SK-N-DZ (cell line): ENCODE results near the gene FRY. TPM values are rescaled to one million over a fixed set of nuclear protein-coding genes. Genes with fewer than 3 reads are reported as not detected.
"Not testable (repeated sequence)": the region's sequence is repeated elsewhere in the genome, so short reads cannot be mapped to it uniquely, and the experiment has no call there.

Experiments
- DNase-seq: peaks from one replicate; pipeline ENCODE4 v3.0.0-alpha.2; 2015; ENCODE audit warnings: low spot score
- polyA plus RNA-seq, 2 experiments: library from polyadenylated mRNA; depleted of rRNA; stranded (reverse); fragments of >200 nt; gene quantifications; 2 replicates each; pipeline ENCODE4 v1.2.3, GENCODE V29; 2014

The FRY gene
- polyA plus RNA-seq (2014; cell fraction: cytosol; rRNA removed): 3.9 and 5.1 TPM in 2 replicates
- polyA plus RNA-seq (2014; cell fraction: nucleus; rRNA removed): 8.1 and 10.5 TPM in 2 replicates

DNA sequence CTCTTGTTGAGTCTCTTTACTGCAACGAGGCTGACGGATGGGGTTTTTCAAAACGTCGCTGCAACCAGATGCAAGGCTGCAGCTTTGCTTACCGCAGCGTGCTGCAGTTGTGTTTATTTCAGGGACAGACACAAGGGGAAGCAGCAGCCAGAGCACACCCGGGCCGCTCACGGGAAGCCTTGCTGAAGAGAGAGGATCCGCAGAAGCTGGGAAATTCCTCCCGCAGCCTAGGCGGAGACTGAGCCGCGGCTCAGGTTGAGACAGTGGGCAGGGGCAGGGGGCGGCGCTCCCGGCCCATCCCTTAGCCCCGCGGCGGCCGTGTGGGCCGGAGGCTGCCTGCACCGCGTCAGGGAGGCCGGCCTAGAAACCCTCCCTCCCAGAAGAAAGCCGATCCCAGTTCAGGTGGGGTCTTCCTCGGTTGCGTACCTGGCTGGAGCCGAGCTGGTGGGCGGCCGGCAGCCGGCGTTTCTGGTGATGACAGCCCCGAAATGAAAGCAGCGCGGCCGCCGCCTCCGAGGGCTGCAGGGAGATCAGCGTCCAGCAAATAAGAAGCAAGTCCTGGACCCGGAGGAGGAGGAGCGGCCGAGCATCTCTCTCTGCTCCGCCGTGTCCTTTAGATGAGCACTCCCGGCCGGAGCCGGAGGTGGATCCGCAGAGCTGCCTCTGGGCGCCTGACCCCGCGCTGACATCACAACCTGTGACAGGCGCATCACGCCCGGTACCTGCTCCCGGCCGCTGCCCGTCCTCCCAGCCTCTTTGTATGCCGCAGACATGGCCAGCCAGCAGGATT, at the start of gene FRY:
Gene FRY (plus strand): TSS at position 750 of the 790 bp plus-strand sequence. CDS start 22 bp downstream, at position 772.
- peak; percentile 87 for DNase-seq

DNA sequence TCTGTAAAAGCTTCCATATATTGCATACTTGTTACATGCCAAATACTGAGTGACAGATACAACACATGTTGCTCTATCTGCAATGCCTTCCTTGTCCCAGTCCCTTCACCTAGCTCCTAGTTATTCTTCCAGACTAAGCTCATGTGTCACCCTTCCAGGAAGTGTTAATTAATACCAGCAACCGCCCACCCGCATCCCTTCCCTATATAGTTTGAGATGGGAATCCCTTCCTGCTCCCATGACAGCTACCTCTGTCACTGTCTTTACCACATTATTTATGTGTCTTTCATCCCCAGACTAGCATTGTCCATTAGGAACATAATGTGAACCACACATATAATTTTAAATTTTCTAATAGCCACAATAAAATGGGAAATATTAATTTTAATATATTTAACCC, 49.5 kb upstream of the FRY start:
- no peak for DNase-seq

DNA sequence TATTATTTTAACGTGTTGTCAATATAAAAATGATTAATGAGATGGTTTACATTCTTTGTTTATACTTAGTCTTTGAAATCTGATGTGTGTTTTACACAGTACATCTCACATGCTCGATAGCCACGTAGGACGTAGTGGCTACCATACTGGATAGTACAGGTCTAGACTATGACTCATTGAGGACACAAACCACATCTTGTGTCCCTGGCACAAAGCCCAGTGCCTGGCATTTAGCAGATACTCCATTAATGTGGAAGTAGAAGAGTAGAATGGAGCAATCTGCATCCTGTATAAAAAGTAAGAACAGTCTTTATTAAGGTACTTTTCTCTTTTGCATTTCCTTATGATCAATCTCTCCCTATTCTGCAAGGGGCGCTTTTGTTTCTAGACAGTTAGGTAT, 49.0 kb upstream of the FRY start:
- no peak for DNase-seq

DNA sequence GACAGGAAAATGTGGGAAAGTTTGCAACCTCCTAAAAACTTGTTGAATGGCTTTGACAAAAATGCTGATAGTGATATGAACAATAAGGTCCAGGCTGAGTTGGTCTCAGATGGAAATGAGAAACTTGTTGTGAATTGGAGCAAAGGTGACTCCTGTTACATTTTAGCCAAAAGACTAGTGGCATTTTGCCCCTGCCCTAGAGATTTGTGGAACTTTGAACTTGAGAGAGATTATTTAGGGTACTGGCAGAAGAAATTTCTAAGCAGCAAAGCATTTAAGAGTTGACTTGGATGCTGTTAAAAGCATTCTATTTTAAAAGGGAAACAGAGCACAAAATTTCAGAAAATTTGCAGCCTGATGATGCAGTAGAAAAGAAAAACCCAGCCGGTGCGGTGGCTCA, 47.9 kb upstream of the FRY start:
- not testable (repeated sequence) for DNase-seq

DNA sequence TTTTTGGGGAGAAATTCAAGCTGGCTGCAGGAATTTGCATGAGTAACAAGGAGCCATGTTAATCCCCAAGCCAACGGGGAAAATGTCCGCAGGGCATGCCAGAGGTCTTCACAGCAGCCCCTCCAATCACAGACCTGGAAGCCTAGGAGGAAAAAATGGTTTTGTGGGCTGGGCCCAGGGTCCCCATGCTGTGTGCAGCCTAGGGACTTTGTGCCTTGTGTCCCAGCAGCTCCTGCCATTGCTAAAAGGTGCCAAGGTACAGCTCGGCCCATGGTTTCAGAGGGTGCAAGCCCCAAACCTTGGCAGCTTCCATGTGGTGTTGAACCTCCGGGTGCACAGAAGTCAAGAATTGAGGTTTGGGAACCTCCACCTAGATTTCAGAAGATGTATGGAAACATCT, 47.2 kb upstream of the FRY start:
- DNase-seq: not testable (repeated sequence)

DNA sequence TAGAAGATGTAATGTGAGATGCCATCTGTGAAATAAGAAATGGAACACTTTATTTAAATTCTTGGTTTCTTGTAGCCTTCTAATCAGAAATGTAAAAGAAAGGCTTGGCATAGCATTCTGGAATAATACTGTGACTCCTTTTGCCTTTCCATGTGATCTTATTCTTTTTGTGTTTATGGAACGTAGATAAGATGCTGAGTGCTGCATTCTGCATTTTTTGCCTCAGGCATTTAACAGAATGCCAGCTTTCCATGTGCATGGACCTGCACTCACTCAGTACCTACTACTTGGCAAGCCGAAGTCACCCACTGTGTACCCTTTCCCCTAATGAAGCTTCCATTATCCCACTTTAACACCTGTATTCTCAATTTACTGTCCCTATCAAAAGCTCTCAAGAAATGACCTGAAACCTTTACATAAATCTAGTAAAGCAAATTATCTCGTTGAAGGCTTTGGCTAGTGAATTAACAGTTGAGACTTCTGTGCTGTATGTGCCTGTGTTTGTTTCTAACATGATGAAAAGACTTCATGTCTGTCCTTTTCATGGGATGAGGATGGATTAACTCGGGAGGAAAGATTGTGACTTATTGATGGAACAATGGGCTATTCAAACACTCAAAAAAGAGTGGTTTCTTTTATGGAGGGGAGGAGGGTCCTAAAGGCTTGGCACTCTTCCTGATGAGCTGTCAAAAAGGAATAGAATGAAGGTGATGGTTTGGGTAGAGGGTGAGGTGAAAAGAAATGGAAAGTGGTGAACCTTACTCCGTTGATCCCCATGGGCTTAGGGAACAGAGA, 44.7 kb upstream of the FRY start:
- DNase-seq: no peak

DNA sequence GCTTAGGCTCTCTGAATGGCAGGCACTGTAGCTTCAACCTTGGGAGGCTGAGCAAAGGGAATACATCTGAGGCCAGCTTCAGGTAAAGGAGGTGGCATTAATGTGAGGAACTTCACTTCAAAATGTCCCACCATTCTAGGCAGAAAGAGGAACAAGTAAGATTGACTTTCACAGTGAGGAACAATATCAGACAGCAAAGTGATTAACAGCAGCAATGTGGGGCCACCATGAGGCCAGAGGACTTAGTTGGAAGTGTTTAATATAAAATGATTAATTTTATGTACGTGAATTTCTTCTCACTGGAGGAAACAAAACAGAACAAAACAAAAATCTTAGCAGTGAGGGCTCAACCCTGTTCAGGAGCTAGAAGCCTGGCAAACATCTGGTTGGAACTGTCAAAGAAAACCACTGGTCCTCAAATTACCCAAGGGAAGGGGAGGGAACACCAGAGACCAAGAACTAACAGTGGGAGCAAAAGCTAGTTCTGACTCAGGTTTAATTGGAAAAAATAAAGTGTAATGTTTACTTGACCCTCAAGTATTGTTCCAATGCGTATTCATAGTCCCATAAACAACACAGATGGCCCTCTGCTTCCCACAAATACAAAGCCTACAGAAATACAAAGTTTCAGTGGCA, 43.9 kb upstream of the FRY start:
- no peak for DNase-seq

DNA sequence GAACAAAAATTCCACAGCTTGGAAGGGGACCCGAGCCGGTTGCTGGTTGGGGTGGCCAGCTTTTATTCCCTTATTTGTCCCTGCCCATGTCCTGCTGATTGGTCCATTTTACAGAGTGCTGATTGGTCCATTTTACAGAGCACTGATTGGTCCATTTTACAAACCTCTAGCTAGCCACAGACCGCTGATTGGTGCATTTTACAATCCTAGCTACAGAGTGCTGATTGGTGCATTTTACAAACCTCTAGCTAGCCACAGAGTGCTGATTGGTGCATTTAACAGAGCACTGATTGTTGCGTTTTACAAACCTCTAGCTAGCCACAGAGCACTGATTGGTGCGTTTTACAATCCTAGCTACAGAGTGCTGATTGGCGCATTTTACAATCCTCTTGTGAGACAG, 37.2 kb upstream of the FRY start:
- DNase-seq: not testable (repeated sequence)

DNA sequence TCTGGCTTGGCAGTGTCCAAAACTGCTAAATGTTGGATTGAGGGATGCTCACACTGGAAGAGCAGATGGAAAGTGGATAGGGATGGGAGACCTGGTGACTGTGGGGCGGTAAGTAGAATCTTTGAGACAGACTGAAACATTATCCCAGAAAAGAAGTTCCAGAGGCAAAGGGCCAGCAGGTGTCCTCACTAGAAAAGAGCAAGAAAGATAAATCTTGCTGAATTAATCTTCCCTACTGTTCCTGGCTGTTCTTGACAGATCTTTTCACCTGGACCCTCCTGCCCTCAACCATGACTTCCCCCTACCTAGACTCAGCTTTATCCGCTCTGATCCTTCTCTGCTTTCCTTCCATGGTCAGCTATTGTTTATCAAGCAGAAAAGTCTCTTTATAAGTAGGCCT, 35.0 kb upstream of the FRY start:
- no peak for DNase-seq

DNA sequence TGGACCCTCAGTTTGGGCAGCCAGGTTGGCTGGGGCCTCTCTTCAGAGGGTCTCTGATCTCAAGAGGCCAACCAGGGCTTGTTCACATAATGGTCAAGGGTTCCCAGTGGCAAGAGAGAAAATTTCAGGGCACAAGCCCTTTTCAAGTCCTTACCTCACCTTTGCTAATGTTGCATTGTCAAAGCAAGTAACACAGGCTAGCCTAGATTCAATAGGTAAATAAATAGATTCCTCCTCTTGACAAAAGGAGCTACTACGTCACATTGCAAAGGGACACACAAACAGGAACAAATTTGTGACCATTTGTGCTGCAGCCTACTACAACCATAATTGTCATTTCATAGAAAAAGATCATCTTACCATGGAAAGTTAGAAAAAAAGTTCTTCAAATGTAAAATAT, 33.9 kb upstream of the FRY start:
- DNase-seq: no peak

DNA sequence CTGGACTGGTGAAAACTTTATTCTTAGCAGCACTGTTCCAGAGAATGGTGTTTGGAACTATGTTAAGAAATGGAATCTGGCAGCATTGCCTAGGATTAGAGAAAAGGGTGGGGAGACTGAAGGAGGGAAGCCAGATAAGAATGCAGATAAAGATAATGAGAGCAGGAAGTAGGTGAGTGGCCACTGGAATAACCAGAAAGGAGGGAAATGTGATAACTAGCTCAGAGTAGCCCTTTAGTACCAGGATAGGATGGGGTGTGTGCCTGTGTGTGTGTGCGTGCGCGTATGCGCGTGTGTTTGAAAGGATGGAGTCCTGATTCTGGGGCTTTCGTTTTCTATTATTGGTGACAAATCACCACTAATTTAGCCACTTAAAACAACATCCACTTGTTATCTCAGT, 33.4 kb upstream of the FRY start:
- DNase-seq: peak; percentile 23

DNA sequence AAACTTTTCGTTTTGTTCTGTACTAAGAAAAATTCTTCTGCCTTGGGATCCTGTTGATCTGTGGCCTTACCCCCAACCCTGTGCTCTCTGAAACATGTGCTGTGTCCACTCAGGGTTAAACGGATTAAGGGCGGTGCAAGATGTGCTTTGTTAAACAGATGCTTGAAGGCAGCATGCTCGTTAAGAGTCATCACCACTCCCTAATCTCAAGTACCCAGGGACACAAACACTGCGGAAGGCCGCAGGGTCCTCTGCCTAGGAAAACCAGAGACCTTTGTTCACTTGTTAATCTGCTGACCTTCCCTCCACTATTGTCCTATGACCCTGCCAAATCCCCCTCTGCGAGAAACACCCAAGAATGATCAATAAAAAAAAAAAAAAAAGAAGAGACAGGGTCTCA, 30.8 kb upstream of the FRY start:
- DNase-seq: not testable (repeated sequence)

DNA sequence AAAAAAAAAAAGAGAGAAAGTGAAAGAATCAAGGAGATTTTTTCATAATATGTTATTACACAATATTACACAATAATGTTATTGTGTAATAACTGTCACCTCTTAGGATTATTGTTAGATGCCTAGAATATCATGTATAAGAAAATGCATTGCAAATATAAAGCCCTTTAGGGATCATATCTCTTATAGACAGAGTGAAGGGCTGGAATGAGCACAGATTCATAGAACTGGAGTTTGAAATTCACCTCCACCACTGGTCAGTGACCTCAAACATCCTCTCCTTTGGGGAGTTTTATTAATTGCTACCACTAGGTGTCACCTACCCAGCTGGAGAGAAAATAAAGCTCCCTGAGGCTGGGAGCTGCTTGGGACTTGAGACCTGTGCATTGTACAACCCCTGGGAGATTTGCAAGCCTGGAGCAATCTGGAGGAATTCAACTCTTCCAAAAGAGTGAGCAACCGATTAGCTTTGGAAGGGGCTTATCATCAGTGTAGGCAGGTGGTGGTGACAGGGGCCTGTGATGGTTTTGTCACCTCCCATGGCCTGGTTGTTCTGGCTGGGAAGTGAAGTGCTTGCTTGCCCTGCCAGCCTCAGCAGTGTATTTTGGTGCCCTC, 30.3 kb upstream of the FRY start:
- DNase-seq: peak; percentile 29

DNA sequence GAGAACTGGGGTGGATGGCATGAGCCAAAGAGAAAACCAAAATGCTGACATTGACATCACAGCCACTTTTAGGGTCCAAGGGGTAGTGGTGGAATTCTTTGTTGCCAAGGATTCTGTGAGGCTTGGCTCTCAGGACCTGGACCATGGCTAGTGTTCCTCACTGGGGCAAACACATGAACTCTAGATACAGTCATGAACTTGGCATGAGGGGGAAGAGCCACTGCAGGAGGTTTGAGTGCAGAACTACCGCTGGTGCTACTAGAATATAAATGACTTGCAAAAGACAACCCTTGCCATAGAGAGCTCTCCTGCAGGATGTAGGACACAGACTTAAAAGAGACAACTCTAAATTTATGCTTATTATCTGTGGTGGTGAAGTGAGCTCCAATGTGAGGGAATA, 29.8 kb upstream of the FRY start:
- DNase-seq: no peak

DNA sequence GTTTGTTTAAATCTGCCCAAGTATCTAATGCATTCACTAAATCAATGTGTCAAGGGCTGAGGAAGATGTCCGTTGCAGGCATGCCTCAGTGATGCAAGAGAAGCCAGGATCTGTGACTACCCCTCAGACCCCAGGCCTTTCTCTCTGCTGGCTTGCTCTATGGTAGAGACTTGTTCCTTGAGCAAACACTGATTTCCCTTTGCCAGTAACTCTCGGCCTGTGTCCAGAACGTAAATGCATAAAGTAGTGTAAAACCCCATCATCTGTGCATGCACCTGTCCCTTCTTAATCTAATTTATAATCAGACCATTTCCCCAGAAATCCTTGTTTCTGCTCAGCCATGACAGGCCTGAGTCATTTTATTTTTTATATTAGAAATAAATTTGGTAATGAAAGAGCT, 28.7 kb upstream of the FRY start:
- DNase-seq: no peak

DNA sequence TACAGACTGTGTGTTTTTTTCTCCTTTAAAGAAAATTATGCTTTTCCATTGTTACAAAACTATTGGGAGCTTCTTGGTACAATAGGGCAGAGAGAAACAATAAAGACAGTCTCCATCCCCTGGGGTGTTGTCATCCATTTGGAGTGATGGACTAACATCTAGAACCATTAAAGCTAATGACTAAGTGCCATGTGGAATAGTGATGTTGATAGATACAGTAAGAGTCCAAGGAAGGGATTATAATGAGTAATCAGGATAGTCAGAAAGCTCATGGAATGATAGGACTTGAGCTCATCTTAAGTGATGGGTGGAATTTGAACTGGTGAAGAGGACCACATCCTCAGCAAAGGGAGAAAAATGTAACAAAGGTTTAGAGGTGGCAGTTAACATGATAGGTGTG, 24.1 kb upstream of the FRY start:
- no peak for DNase-seq

DNA sequence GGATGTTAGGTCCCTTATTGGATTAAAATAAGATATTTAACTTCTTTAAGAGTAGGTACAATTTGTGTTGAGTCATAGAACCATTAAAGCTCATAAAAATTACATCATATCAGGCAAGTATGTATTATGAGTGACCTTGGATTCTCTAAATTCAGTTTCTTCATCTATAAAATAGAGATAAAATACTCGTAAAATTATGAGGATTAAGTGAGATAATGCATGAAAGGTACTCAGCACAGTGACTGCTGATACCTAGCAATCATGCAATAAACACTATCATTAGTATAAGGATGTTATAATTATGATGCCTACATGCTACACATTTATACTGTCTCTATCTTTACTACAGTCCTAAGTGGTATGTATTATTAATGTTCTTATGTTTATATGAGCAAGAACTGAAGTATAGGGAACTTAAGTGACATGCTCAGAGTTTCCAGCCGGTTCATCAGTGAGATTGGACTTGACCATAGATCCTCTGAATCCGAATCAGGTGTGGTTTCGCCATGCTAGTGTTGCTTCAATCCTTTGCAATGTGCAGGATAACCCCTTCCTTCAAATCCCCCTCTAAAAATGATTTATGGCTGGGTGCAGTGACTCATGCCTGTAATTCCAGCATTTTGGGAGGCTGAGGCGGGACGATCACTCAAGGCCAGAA, 22.9 kb upstream of the FRY start:
- no peak for DNase-seq

DNA sequence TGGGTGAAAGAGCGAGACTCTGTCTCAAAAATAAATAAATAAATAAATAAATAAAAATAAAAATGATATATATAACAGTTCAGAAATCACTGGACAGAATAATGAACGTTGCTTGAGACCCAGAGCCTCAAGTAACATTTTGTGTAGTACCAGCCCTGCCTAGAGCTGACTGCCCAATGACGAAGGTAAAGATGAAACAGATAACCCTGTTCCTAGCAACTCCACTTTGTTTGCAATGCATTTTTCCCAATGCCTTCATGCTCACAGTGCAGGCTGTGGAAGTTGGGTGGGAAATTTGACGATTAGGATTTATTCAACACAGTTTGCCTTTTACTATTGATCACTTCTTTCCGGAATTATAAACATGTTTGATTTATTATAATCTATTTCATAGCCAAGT, 22.2 kb upstream of the FRY start:
- no peak for DNase-seq

DNA sequence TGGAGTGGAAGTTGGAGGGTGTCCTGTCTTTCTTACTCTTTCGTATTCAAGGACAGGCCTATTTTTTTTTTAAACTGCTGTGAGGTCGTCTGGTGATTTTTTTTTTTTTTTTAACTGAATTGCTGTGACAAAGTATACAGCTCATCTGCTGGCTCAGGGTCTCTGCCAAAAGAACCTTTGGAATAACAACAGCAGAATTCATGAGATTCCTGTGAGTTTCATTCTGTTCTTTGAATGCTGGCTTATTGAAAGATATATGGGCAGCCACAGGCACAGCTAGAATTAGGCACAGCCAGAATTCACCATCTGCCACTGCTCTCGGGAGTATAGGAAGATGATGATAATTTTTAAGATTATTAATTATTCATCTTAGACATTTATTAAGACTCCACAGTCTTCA, 21.4 kb upstream of the FRY start:
- no peak for DNase-seq

DNA sequence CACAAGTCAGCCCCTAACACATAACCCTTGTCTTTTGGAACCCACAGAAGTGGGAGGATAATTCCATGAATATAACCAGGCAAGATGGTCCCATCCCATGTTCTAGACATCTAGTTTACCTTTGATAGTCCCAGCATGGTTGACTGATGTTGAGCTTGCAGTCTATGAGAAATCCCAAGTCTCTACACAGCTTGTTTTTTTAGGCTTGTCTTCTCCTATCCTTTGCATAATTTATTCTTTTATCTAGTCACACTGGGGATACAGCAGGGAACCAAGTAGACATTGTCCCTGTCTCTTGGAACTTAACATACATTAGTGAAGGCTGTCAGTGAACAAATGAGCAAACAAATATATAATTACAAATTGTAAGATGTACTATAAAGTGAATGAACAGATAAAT, 19.6 kb upstream of the FRY start:
- no peak for DNase-seq

DNA sequence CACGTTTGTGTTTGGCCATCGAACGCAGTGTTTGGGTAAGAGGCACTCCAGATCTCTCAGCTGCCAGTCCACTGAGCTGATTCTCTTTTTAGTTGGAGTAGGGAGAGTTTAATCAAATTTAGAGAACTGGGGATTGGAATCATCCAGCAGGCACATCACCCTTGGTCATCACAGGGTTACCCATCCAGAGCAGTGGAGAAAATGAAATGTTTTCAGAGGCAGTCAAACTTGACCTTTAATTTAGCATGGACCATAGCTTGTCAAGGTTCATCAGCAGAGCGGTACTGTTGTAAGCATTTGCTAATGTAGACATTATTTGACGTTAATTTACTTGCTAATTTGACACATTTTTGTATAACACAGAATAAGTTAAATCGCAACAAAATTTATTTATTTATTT, 18.4 kb upstream of the FRY start:
- DNase-seq: no peak
